Skeletal muscle cell (primary cell): ENCODE results near the gene PNKP.

Experiments
- DNase-seq: peaks from one replicate; pipeline ENCODE4 v3.0.0-alpha.2; 2010; ENCODE audit warnings: low read depth
- H3K4me3 ChIP-seq: 2 replicates; pipeline ENCODE4 v1.5.1; 2011; ENCODE audit warnings: low read depth, mild to moderate bottlenecking, control low read depth, low read length, moderate library complexity

The PNKP gene

DNA sequence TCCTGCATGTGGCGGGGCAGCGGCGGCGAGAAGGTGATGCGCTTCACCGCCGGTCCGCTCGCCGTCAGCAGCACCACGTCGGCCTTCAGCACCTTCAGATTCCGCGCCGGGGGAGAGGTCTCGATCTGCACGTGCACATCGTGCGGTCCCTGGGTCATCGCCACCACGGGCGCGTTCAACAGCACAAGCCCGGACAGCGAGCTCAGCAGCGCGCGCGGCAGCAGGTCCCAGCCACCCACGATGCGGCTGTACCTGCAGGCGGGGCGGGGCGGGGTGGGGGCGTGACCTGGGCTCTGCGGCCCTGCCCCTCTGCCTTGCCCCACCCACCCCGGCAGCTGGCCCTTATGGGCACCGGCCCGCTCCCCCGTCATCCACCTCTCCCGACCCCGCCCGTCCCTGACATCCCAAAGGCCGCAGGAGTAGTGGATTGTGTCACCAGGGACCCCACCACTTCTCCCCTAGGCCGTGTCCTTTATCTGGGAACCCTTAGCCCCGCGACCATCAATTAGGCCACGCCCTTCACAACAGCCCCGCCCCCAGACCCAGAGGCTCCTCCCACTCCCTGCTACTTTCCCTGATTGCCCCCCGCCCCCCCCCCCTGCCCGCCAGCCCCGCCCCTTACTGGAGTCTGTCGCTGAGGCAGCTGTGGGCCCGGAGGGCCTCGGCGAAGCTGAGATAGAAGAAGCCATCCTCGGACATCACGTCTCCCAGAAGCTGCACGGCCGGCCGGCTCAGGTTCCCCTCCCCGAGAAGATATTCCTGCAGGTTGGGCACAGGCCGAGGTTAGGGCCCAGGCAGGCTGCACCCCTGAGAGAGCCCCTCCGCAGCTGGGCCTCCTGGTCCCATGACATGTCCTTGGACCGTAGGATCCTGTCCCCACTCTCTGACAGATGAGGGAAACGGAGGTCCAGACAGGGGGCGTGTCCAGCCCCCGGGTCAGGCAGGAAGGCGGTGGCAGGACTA lies 23.3 kb upstream of the PNKP start:
- peak overlapping the region; percentile 29 for H3K4me3 ChIP-seq

DNA sequence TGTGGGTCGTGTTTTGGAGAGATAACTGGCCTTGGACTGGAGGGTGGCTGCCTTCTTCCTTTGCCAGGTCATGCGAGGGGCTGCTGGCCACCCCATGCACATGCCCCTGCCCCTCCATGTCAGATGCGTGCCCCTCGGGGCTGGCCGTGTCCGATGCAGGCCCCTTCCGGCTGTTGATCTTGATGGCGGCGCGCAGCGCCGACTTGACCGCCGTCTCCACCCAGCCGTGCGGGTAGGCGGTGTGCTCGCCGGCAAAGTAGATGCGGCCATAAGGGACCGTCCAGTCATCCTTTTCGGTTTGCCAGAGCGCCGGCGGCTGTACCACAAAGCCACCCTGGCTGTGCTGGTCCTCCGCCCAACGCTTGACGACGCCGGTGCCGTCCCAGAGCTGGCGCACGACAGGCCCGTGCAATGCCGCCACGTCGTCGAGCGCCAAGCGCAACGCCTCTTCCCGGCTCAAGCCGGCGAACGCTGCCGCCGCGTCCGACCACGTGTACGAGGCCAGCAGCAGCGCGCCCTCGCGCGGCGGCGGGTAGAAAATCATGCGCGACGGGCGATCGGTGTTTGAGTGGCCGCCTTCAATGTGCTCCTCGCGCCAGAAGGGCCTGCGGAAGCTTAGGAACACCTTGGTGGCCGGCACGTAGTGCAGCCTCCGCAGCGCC lies 22.4 kb upstream of the PNKP start:
- DNase-seq, result peak; percentile 24
- peak overlapping the region; percentile 29 for H3K4me3 ChIP-seq

More for the DNA sequence above, 23.3 kb upstream of the PNKP start:
- DNase-seq, result no peak

- DNase-seq, result no peak
- no peak overlapping the region for H3K4me3 ChIP-seq
Observed at GRCh38 chr19:49889038-49889686, 21.8 kb upstream of the PNKP start.

DNA sequence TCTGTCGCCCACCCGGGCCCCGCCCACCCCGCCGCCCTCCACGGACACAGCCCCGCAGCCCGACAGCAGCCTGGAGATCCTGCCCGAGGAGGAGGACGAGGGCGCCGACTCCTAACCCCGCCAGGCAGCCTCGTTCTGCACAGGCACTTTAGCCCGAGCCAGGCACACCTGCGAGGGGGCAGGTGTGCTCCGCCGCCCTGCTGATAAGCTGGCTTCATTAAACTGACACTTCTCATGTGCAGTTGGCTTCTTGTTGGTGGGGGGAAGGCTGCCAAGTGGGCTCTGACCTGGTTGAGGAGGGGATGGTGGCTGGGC lies 21.1 kb upstream of the PNKP start:
- no peak for DNase-seq

DNA sequence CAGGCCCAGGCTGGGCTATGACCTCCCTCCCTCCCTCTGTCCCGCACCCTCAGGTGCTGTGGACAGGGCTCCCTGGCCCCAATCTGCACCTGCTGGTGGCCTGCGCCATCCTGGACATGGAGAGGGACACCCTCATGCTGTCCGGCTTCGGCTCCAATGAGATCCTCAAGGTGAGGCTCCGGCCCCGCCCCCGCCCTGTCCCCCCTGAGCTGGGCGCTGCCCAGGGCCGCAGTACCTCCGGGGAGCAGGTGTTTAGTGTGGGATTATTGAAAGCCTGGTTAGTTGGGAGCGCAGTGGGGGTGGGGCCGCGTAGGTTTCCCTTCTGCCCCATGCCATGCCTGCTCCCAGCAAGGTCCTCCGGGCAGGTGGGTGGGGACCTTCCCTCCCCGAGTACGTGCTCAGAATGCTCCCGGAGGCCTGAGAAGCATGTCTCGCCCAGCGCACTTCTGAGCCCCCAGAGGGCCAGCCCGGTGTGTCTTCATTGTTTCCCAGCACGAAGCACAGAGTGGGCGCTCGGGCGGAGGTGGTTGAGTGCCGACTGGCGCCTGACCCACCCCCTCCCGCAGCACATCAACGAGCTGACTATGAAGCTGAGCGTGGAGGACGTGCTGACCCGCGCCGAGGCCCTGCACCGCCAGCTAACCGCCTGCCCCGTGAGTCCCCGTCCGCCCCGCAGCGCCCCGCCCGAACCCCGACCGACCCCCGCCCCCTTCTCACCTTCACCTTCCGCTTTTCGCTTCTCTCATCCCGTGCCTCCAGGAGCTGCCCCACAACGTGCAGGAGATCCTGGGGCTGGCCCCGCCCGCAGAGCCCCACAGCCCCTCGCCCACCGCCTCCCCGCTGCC lies 20.5 kb upstream of the PNKP start:
- DNase-seq, result no peak
- H3K4me3 ChIP-seq, result no peak overlapping the region

More for the DNA sequence above, 21.1 kb upstream of the PNKP start:
- H3K4me3 ChIP-seq, result no peak overlapping the region

DNA sequence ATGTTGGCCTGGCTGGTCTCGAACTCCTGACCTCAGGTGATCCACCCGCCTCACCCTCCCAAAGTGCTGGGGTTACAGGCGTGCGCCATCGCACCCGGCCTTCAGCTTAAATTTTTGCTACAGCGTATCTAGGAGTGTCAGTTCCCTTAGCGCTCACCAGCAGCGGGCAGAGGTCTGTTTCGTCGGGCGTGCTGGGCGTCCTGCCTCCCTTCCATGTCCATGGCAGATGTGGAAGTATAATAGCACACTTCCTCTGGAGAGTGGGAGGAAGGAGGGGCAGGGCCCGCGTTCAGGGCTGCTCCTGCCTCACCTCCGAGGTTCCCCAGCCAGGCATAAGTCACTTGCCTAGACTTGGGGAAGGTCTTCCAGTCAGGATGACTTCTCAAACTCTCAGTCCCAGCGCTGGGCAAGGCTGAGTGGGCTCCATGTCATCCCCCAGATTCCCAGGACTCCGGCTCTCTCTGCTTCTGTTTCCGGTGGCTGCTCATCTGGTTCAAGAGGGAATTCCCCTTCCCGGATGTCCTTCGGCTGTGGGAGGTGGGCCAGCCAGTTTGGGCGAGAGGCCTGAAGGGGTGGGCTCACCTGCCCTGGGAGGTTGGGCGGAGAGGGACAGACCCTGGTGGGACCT lies 19.8 kb upstream of the PNKP start:
- DNase-seq, result no peak
- H3K4me3 ChIP-seq, result no peak overlapping the region

DNA sequence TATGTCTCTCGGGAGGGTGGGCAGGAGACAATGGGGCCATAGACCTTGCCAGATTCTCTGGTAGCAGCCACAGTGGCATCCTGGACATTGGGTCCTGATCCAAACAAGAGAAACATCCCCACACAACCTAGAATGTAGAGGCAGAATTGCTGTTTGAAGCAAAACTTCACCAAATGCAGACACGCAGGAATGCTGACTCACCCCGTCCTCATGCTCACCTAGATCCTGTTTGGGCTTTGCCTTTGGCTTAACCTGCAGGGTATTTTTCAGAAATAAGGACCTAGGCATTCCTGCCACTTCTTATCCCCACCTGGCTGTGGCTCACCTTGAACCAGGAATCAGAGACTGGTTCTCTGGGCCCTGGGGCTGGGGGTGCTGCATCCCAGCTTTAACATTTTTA lies 17.4 kb upstream of the PNKP start:
- H3K4me3 ChIP-seq, result no peak overlapping the region
- DNase-seq, result no peak

- no peak overlapping the region for H3K4me3 ChIP-seq
- DNase-seq, result no peak
Observed at GRCh38 chr19:49884109-49884508, 16.7 kb upstream of the PNKP start.

DNA sequence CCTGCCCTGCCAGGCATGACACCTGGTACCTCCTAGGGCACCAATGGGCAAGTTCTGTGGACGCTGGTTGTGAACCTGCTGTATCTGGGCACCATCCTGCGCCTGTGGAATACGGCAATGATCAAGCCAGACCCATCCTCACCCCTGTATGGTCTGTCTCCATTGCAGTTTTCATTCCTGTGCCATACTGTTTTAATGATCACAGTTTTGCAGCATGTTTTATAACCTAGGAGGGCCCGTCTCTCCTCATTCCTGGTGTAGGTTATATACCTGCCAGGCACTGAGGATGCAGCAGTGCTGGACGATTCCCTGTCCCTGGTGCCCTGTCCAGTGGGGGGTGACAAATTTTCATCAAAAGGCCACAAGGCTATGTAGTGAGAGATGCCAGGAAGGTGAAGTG lies 15.7 kb upstream of the PNKP start:
- DNase-seq, result no peak

GRCh38 chr19:49882643-49883042 lies 15.3 kb upstream of the PNKP start:
- H3K4me3 ChIP-seq, result no peak overlapping the region

More for the DNA sequence above, 15.7 kb upstream of the PNKP start:
- H3K4me3 ChIP-seq, result no peak overlapping the region

GRCh38 chr19:49881672-49882394 lies 14.5 kb upstream of the PNKP start:
- DNase-seq, result no peak
- H3K4me3 ChIP-seq, result no peak overlapping the region

More at GRCh38 chr19:49882643-49883042, 15.3 kb upstream of the PNKP start:
- DNase-seq, result no peak

- DNase-seq, result no peak
- no peak overlapping the region for H3K4me3 ChIP-seq
Observed at GRCh38 chr19:49881186-49881585, 13.8 kb upstream of the PNKP start.

DNA sequence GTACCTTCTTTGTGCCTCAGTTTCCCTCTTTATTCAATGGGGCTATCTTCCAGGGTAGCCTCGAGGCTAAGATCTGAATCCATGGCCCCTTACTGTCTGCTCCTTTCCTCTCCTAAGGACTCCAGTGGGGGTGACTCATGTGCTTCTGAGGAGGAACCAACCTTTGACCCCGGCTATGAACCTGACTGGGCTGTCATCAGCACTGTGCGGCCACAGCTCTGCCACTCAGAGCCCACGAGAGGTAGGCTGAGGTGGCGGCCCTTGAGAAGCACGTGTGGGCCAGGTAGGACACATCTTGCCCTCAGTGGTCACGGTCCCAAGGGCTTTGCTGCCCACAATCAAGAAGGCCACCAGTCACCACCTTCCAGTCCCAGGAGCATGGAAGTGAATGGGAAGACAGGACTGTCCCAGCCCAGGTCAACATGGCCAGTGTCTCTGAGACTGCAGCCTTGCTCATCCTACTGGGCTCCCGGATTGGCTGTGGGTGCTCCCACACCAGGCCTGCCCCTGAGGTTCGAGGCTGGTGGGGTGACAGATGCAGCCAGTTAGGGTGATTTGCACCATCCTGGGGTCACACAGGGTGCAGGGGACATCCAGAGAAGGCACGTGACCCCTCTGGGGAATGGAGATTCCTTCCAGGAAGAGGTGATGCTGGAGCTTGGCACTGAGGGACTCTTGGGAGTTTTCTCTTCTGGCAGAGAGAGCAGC lies 12.9 kb upstream of the PNKP start:
- H3K4me3 ChIP-seq, result no peak overlapping the region
- no peak for DNase-seq

DNA sequence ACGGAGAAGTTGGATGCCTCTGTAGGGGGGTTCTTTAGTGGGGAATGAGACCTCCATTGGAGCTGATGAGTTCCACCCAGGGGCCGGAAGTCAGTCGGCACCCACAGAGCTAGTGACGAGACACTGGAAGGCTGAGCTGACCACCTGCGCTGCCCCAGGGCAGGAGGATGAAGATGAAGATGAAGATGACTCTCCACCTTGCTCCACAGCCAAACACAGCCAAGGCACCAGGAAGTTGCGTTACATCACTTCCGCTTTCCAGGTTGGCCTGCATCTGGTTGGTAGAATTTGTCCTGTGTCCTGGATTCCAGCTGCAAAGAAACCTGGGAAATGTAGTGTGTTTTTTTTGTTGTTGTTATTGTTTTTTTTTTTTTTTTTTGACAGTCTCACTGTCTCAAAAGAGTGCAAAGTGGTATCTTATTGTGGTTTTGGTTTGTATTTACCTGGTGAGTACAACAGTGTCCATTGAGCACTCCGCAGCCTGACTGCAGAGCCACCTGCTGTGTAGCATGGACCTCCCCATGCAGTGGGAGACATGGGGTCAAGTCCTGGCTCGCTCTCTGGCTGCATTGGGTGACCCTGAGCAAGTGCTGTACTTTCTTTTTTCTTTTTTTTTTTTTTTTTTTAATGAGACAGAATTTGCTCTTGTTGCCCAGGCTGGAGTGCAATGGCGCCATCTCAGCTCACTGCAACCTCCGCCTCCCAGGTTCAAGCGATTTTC lies 12.0 kb upstream of the PNKP start:
- DNase-seq, result no peak
- H3K4me3 ChIP-seq, result no peak overlapping the region

- peak overlapping the region; percentile 66 for H3K4me3 ChIP-seq
- no peak for DNase-seq
Observed at GRCh38 chr19:49878744-49879070, 11.3 kb upstream of the PNKP start.

GRCh38 chr19:49877879-49878743 lies 10.7 kb upstream of the PNKP start:
- DNase-seq, result peak; percentile 95
- peak overlapping the region; percentile 66 for H3K4me3 ChIP-seq
